ENCODE results near the gene NEAT1. TPM values are rescaled to one million over a fixed set of nuclear protein-coding genes. Genes with fewer than 3 reads are reported as not detected.

Gene NEAT1
- total RNA-seq, 6 experiments from 2014 or later: 202 to 1,225 (median 767) TPM

DNA sequence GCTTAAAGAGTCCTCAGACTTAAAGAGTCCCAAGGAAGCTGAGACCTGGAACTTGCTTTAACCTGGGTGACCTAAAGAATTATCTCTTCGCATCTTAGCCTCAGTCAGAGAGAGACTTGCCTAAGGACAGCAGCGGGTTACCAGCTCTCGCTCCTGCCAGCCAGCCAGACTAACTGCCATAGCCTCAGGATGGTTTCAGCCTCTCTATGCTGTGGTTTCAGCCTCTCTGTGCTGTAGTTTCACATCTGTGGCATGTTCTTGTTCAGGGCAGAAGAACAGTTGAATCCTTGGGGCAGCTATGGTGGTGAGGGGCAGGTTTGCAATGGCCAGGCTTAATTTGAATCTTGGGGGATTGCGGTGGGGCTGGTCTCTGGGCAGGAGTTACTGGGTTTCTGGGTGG lies 33.9 kb upstream of the NEAT1 start:
- peaks cover 0 to 20% (median 4%) of the 10 kb centered on the region in 4 donors for H3K4me1 ChIP-seq
- H3K27me3 ChIP-seq: no peaks in the 10 kb centered on the region
- ATAC-seq: no peak
- intact Hi-C loops (cut with DNase I): no loop called here
- DNase-seq: no peak
- H3K27ac ChIP-seq: peak overlapping the region in 1 of 3 donors; percentile 13
- TF ChIP-seq, protein P1, sequence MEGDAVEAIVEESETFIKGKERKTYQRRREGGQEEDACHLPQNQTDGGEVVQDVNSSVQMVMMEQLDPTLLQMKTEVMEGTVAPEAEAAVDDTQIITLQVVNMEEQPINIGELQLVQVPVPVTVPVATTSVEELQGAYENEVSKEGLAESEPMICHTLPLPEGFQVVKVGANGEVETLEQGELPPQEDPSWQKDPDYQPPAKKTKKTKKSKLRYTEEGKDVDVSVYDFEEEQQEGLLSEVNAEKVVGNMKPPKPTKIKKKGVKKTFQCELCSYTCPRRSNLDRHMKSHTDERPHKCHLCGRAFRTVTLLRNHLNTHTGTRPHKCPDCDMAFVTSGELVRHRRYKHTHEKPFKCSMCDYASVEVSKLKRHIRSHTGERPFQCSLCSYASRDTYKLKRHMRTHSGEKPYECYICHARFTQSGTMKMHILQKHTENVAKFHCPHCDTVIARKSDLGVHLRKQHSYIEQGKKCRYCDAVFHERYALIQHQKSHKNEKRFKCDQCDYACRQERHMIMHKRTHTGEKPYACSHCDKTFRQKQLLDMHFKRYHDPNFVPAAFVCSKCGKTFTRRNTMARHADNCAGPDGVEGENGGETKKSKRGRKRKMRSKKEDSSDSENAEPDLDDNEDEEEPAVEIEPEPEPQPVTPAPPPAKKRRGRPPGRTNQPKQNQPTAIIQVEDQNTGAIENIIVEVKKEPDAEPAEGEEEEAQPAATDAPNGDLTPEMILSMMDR (IDR thresholded peaks at IDR 0.05): no peak
- no peak for TF ChIP-seq POLR2A (IDR thresholded peaks at IDR 0.05)
- H3K9me3 ChIP-seq: no peaks in the 10 kb centered on the region
- no peaks in the 10 kb centered on the region for H3K36me3 ChIP-seq
- no peak overlapping the region for H3K4me3 ChIP-seq
- WGBS (ENCODE audit: insufficient coverage, low coverage, low lambda C conversion rate, missing lambda C conversion rate): 95% methylated on average over 2 of the region's 4 CpGs

GRCh38 chr11:65389294-65389980 lies 33.2 kb upstream of the NEAT1 start:
- intact Hi-C loops (cut with DNase I): no loop called here
- Histone ChIP-seq H3K27me3 (no peaks in the 10 kb centered on the region), H3K4me1 (peaks cover 0 to 20% (median 4%) of the 10 kb centered on the region in 4 donors), H3K27ac (peak overlapping the region; percentile 11 to 51 (median 18)), H3K36me3 (peaks cover 0 to 4% (median 1%) of the 10 kb centered on the region in 4 donors), H3K9me3 (no peaks in the 10 kb centered on the region), H3K4me3 (no peak overlapping the region)
- ATAC-seq (no peak), DNase-seq (no peak)
- 87% methylated on average over 7 of the region's 20 CpGs for WGBS (ENCODE audit: insufficient coverage, low coverage, low lambda C conversion rate, missing lambda C conversion rate)
- TF ChIP-seq, protein P1 (IDR thresholded peaks at IDR 0.05): no peak
- no peak for TF ChIP-seq POLR2A (IDR thresholded peaks at IDR 0.05)

- ATAC-seq: peak in 1 of 4 donors; percentile 1
- WGBS (ENCODE audit: insufficient coverage, low coverage, low lambda C conversion rate, missing lambda C conversion rate): 66% methylated on average over 7 of the region's 21 CpGs
- TF ChIP-seq, protein P1 (IDR thresholded peaks at IDR 0.05): no peak
- TF ChIP-seq POLR2A (IDR thresholded peaks at IDR 0.05): no peak
These were observed 32.3 kb upstream of the NEAT1 start for GRCh38 chr11:65390099-65390941.

DNA sequence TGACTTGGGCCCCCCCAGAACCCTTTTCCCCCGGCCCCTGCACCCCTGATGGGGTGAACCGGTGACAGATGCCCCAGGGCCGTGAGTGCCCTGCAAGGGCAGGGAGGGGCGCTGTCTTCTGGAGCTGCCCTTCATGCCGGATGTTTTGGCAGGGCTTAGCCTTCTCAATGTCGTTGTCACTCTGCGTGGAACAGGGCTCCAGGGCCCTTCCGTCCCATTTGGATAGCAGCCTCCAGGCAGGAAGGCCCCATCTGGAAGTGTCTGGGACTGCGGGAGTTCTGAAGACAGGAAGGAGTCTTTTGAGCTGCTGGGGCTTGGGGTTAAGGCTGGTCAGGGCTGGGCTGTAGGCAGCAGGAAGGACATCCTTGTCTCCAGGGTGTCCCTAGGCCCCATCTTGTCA lies 31.6 kb upstream of the NEAT1 start:
- TF ChIP-seq POLR2A (IDR thresholded peaks at IDR 0.05): no peak
- TF ChIP-seq, protein P1 (IDR thresholded peaks at IDR 0.05): no peak
- 63% methylated on average over 4 of the region's 9 CpGs for WGBS (ENCODE audit: insufficient coverage, low coverage, low lambda C conversion rate, missing lambda C conversion rate)
- peak; percentile 31 to 61 (median 36) for ATAC-seq
- no peaks in the 10 kb centered on the region for H3K9me3 ChIP-seq
- H3K27ac ChIP-seq: peak overlapping the region; percentile 31 to 59 (median 47)
- DNase-seq: peak in 1 of 3 donors; percentile 54
- H3K27me3 ChIP-seq: no peaks in the 10 kb centered on the region
- H3K4me3 ChIP-seq: no peak overlapping the region
- peaks cover 0 to 11% (median 3%) of the 10 kb centered on the region in 4 donors for H3K36me3 ChIP-seq
- intact Hi-C loops (cut with DNase I): loop anchor here in 1 of 2 donors (5.0 kb wide), 1 partner anchor 34 kb away; no protein-coding TSS in a partner anchor
- H3K4me1 ChIP-seq: peaks cover 0 to 13% (median 4%) of the 10 kb centered on the region in 4 donors

More at GRCh38 chr11:65390099-65390941, 32.3 kb upstream of the NEAT1 start:
- Histone ChIP-seq H3K4me3 (no peak overlapping the region), H3K27ac (peak overlapping the region; percentile 31 to 59 (median 47)), H3K36me3 (peaks cover 0 to 11% (median 3%) of the 10 kb centered on the region in 4 donors), H3K9me3 (no peaks in the 10 kb centered on the region), H3K4me1 (peaks cover 0 to 20% (median 4%) of the 10 kb centered on the region in 4 donors), H3K27me3 (no peaks in the 10 kb centered on the region)
- intact Hi-C loops (cut with DNase I): loop anchor here in 1 of 2 donors (5.0 kb wide), 1 partner anchor 33 kb away; no protein-coding TSS in a partner anchor
- DNase-seq: peak in 1 of 3 donors; percentile 47
